Measurements from ENCODE around the gene URGCP. TPM values are rescaled to one million over a fixed set of nuclear protein-coding genes. Genes with fewer than 3 reads are reported as not detected.

URGCP gene
- total RNA-seq (2013; cell fraction: nucleolus; rRNA removed) = 33.5 and 34.6 TPM in 2 replicates
- total RNA-seq (2014; rRNA removed) (19.7 and 19.9 TPM in 2 replicates), total RNA-seq (2014; rRNA removed; fragmentation: Illumina TruSeq; extraction: Trizol) (13.9 and 15.8 TPM in 2 replicates), total RNA-seq (2021) (23.2 and 24.2 TPM in 2 replicates), polyA plus RNA-seq (2011; rRNA removed) (12.3 and 18.4 TPM in 2 replicates), polyA plus RNA-seq (2014; fragmentation: Illumina TruSeq; extraction: Trizol) (22.9 and 29.7 TPM in 2 replicates), polyA plus RNA-seq (2014; fragmentation: Nextera tagmentation; extraction: Ambion mirVana) (1 to 10 TPM; 2.0 to 3.9 TPM), polyA plus RNA-seq (2014; rRNA removed) (16.6 and 18.8 TPM in 2 replicates), polyA plus RNA-seq (2016; fragmentation: Nextera tagmentation; extraction: Ambion mirVana) (10 to 100 TPM; 15.4 to 23.9 TPM), polyA minus RNA-seq (2011; rRNA and poly(A)+ RNA removed) (17.5 and 22.6 TPM in 2 replicates), Bru-seq, nascent RNA (percentile 72 among the genes with signal in this experiment), BruChase-seq, experiment 1, labeled RNA remaining after a 6-hour chase (percentile 85 among the genes with signal in this experiment), BruChase-seq, experiment 2, labeled RNA remaining after a 2-hour chase (percentile 93 among the genes with signal in this experiment)
- polyA plus RNA-seq (2011; ENCODE audit: low read depth) = 8.7 TPM
- polyA plus RNA-seq (2011; cell fraction: cytosol; rRNA removed) = 13.2 and 17.1 TPM in 2 replicates
- polyA plus RNA-seq (2011; cell fraction: nucleus; rRNA removed) = 16.8 and 17.1 TPM in 2 replicates
- polyA plus RNA-seq (2012) = 11.0 and 11.3 TPM in 2 replicates
- 6.9 and 7.1 TPM in 2 replicates for polyA minus RNA-seq (2011; cell fraction: cytosol; rRNA and poly(A)+ RNA removed)
- polyA minus RNA-seq (2011; cell fraction: nucleus; rRNA and poly(A)+ RNA removed) = 10.4 and 13.9 TPM in 2 replicates
- long read RNA-seq, experiment 1, full-length matches to known transcripts = 8 of 10 reads
- long read RNA-seq, experiment 1, partial matches to known transcripts = 0 of 10 reads
- long read RNA-seq, experiment 1, other reads (novel, unspliced or antisense) = 2 of 10 reads
- long read RNA-seq, experiment 2, full-length matches to known transcripts = 17 of 21 reads
- long read RNA-seq, experiment 2, partial matches to known transcripts = 0 of 21 reads
- long read RNA-seq, experiment 2, other reads (novel, unspliced or antisense) = 4 of 21 reads

DNA sequence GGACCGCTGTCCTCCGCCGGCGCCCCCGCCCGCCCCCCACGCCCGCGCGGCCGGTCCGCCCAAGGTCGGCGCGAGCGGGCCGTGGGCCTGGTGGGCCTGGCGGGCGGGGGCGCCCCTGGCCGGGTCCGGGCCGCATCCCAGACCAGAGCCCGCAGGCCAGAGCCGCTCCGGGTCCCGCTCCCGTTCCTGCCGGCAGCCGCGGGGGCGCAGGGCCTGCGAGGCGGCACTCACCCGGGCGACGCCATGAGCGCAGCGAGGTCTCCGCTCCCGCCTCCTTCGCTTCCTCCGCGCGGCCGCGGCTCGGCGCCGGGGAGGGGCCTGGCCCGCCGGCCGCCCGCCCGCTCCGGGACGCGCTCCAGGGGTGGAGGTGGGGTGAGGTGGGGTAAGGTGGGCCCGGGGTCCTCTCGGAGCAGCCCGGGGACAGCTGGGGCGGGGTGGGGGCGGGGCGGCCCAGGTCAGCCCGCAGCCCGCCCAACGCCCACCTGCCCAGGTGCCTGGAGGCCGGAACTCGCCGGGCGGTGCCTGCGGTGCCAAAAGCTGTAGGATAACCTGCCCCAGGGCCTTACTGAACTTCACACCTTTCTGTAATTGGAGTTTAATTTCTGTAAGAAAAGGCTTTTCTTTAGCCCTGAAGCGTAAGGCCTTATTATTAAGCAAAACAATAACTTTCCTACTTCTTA is at the start of gene URGCP:
TSS of gene URGCP (minus strand) at position 266 of the 680 bp plus-strand sequence. CDS start at position 245, 21 bp downstream.
- DNase-seq (ENCODE audit: low read depth, low spot score) (no peak), FAIRE-seq (no peak), ATAC-seq (peak; percentile 90)
- H3K4me1 ChIP-seq (ENCODE audit: control insufficient read depth, insufficient read depth, low read length) = peaks cover 14% of the 10 kb centered on the region
- ChIA-PET POLR2A (no interaction called here), SMC1A (ENCODE audit: uncharacterized antibody, unreplicated experiment) (no interaction called here), RAD21 (ENCODE audit: unreplicated experiment) (interaction anchor here (0.9 kb wide), 1 partner anchor 207 kb away, joined by 3 read pairs; no protein-coding TSS in a partner anchor), CTCF (interaction anchor here (0.8 to 1.1 kb wide), 2 partner anchors 10 to 20 kb away, joined by 3 read pairs; partner anchors contain the start of gene UBE2D4)
- intact Hi-C loops (cut with micrococcal nuclease; ENCODE audit: unreplicated experiment) = no loop called here
- H3K9ac ChIP-seq (ENCODE audit: control insufficient read depth, insufficient read depth, low read length) = peak within 1 kb of the TSS; percentile 73
- no peaks in the 10 kb centered on the region for H4K20me1 ChIP-seq (ENCODE audit: control insufficient read depth, insufficient read depth)
- H3K9me3 ChIP-seq (replicated peaks; ENCODE audit: control insufficient read depth, insufficient read depth, low read length) = no peaks in the 10 kb centered on the region
- no TSS peak for BruUV-seq (replicated peaks)
- peak within 1 kb of the TSS; percentile 92 for H3K4me2 ChIP-seq (ENCODE audit: control insufficient read depth, insufficient read depth)
- H3K4me3 ChIP-seq = peak within 1 kb of the TSS; percentile 66
- WGBS (ENCODE audit: insufficient coverage, insufficient replicate concordance, low lambda C conversion rate, missing lambda C conversion rate) = 3% methylated on average over 47 of the region's 73 CpGs
- H2AFZ ChIP-seq (ENCODE audit: control insufficient read depth, low read depth, low read length) = peak within 1 kb of the TSS; percentile 85
- H3K36me3 ChIP-seq (ENCODE audit: control insufficient read depth in 2 of 2, insufficient read depth in 2 of 2, low read length in 1 of 2) = no peaks in the 10 kb centered on the region
- H3K79me2 ChIP-seq (ENCODE audit: control insufficient read depth, insufficient read depth, low read length) = peaks cover 24% of the 10 kb centered on the region
- H3K27ac ChIP-seq (ENCODE audit: control insufficient read depth, insufficient read depth) = peak within 1 kb of the TSS; percentile 52
- no peaks in the 10 kb centered on the region for H3K27me3 ChIP-seq (replicated peaks in 1 of 2; ENCODE audit: control insufficient read depth in 2 of 2, insufficient read depth in 2 of 2, low read length in 1 of 2)
- in situ Hi-C loops (cut with MboI) = no loop called here
- TF ChIP-seq NR2C1 (IDR thresholded peaks at IDR 0.05) (0 out of 2 replicates have a peak, but pooled peaks have one; percentile 10), TARDBP (IDR thresholded peaks at IDR 0.05; ENCODE audit: borderline replicate concordance) (no peak), SMC3 (IDR thresholded peaks at IDR 0.05; ENCODE audit: borderline replicate concordance, low read length) (no peak), REST (IDR thresholded peaks at IDR 0.05; ENCODE audit: low read depth, low read length) (no peak), IKZF1 (conservative IDR thresholded peaks at IDR 0.05) (peak; percentile 63; the same call in 1 of the 2 replicates), NR2F1 (conservative IDR thresholded peaks at IDR 0.05) (0 out of 2 replicates have a peak, but pooled peaks have one; percentile 60), TAF1 (IDR thresholded peaks at IDR 0.05; ENCODE audit: borderline replicate concordance, low read depth, low read length) (peak; percentile 46; the same call in 1 of the 2 replicates), SIN3A (IDR thresholded peaks at IDR 0.05; ENCODE audit: low read depth, low read length) (no peak)
- TF ChIP-seq, protein P1, sequence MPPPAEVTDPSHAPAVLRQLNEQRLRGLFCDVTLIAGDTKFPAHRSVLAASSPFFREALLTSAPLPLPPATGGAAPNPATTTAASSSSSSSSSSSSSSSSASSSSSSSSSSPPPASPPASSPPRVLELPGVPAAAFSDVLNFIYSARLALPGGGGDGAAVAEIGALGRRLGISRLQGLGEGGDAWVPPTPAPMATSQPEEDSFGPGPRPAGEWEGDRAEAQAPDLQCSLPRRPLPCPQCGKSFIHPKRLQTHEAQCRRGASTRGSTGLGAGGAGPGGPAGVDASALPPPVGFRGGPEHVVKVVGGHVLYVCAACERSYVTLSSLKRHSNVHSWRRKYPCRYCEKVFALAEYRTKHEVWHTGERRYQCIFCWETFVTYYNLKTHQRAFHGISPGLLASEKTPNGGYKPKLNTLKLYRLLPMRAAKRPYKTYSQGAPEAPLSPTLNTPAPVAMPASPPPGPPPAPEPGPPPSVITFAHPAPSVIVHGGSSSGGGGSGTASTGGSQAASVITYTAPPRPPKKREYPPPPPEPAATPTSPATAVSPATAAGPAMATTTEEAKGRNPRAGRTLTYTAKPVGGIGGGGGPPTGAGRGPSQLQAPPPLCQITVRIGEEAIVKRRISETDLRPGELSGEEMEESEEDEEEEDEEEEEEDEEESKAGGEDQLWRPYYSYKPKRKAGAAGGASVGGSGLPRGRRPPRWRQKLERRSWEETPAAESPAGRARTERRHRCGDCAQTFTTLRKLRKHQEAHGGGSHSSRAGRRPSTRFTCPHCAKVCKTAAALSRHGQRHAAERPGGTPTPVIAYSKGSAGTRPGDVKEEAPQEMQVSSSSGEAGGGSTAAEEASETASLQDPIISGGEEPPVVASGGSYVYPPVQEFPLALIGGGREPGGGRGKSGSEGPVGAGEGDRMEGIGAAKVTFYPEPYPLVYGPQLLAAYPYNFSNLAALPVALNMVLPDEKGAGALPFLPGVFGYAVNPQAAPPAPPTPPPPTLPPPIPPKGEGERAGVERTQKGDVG (CRISPR knock-in tag; IDR thresholded peaks at IDR 0.05) = no peak
- TF ChIP-seq, protein P2, sequence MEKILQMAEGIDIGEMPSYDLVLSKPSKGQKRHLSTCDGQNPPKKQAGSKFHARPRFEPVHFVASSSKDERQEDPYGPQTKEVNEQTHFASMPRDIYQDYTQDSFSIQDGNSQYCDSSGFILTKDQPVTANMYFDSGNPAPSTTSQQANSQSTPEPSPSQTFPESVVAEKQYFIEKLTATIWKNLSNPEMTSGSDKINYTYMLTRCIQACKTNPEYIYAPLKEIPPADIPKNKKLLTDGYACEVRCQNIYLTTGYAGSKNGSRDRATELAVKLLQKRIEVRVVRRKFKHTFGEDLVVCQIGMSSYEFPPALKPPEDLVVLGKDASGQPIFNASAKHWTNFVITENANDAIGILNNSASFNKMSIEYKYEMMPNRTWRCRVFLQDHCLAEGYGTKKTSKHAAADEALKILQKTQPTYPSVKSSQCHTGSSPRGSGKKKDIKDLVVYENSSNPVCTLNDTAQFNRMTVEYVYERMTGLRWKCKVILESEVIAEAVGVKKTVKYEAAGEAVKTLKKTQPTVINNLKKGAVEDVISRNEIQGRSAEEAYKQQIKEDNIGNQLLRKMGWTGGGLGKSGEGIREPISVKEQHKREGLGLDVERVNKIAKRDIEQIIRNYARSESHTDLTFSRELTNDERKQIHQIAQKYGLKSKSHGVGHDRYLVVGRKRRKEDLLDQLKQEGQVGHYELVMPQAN (conservative IDR thresholded peaks at IDR 0.05) = peak; percentile 21; the same call in 1 of the 2 replicates
